Stimulated activated CD4-positive, alpha-beta T cell treated with anti-CD3 and anti-CD28 coated beads, Interleukin-1b, Interleukin-23, amount 100 ng/mL, for 24 hours (primary cell): ENCODE results near the gene IRF6.

Experiments
- DNase-seq, 4 experiments: peaks; one replicate each; pipeline ENCODE4 v3.0.0-alpha.2; 2020; ENCODE audit warnings: low read depth in 4 of 4, low spot score in 1 of 4

IRF6 gene

DNA sequence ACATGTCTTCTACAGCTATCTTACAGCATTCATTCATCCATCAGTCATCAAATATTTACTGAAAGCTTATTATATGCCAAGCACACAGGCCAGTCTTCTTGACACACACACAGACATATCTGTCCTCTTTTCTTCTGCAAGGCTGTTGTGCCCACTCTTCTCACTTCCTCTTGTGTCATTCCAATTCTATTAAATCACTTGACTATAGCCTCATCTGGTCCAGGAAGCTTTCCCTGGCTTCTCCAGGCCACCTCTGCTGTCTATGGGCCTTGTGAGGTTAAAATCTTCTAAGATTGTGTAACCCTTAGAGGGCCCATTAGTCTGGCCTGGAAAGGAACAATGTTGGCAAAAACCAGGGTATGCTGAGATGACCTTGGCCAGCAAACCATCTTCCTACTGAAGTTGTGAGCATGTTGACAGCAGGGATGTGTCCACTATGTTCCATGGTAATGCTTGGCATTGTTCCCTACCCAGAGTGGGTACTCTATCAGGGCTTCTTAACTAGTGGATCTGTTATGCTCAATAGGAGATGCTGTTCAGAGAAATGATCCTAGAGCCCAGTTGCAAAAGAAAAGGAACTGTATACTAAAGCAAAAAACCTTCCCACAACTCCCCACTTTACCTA lies 44.8 kb downstream of the IRF6 start:
- no peak for DNase-seq

DNA sequence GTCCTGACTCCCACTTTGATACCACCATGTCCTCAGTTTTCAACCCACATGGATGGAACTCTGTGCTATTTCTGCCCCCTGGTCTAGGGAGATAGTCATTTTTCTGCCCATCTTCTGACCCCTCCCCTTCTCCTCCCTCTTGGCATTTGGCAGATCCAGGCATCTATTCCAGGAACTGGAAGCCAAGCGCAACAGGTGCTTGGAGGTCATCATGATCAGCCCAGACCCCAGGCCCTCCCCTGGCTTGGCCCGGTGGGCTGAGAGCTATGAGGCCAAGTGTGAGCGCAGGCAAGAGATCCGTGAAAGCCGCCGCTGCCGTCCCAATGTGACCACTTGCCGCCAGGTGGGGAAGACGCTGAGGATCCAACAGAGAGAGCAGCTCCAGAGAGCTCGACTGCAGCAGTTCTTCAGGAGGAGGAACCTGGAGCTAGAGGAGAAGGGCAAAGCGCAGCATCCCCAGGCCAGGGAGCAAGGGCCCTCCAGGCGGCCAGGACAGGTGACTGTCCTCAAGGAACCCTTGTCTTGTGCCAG lies 46.0 kb downstream of the IRF6 start:
- DNase-seq: no peak

DNA sequence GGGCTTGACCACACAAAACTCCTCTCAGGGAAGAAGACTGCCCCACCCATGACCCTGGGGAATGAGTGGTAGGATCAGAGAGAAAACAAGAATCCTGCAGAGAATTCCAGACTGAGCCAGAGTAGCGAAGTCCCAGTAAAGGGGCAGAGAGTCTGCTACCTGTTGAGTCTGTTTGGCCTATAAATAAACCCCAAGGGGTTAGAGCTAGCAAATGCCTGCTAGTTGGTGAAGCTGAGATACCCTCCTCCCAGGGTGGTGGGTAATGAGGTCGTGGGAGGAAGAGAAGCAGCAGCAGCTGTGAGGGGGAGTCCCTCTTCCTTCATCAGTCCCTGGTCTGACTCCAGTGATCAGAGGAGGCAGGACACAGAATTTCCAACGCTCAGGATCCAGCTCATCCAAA lies 47.5 kb downstream of the IRF6 start:
- no peak for DNase-seq

DNA sequence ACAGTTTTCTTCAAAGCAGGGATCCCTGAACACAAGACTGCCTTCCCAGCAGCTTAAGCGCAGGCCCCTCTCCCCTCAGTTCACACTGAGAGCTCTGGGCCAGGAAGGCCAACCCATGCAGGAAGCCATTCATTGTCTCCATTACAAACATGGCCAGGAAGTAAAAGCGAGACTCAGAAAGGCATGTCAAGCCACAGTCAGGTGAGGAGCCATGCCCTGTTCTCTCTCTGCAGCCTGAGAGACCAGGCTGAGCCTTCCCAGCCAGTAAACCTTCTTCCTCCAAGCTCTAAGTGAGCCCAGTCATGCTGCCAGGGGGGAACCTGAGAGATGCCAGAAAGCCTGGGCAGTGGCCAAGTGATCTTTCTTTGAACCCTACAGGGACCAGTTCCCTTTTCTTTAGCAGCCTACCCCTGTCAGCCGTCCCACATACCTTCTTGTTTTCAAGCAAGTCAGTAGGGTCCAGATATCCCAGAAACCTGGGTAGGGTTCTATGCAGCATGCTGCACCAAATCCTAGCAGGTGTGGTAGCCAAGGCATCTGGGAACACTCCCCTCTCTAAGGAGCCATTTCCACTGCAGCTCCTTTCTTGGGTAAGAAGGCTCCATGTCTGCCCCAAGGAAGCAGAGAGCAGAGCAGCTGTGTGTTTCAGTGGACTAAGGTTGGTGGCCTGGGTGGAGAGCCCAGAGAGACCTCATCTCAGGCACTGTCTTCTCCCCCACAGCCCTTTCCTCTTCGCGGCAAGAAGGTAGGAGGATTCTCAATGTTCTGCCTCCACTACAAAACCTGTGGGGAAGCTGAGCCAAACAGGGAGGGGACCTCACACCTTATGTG lies 49.1 kb downstream of the IRF6 start:
- peak in 1 of 4 experiments; percentile 23 for DNase-seq

DNA sequence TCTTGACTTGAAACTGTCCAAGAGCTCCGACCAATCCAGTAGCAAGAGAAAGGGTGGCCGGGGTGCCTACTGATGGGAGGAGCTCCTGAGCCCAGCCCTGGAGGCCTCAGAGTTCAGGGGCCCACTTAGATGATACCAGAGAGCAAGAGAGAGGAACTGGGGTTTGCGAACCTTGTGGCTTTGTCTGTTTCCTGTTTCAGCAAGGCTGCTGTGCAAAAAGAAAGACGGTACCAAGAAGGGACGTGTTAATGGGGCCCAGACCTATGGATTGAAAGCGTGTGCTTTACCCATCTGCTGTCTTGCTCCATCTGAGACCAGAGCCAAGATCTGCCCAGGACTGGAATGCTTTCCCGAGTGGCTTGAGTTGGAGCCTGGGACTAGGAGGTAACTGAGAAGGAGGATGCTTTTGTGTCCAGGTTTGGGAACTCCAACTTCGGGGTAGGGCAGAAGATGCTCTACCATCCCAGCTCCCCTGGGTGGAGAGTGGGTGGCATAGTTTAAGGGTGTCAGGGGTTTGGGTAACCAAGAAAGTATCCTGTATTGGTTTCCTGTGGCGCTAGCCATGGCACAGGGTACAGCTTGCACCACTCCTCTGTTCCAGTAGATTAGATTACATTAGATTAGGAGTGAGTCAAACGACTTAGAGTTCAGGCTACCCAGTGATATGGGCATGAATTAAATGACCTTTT lies 49.9 kb downstream of the IRF6 start, which contains the start of gene TRAF3IP3:
Gene TRAF3IP3 (plus strand): TSS at position 128 of the 689 bp plus-strand sequence. CDS start 3,987 bp downstream, outside the sequence.
- peak; percentile 35 to 69 (median 51) for DNase-seq

DNA sequence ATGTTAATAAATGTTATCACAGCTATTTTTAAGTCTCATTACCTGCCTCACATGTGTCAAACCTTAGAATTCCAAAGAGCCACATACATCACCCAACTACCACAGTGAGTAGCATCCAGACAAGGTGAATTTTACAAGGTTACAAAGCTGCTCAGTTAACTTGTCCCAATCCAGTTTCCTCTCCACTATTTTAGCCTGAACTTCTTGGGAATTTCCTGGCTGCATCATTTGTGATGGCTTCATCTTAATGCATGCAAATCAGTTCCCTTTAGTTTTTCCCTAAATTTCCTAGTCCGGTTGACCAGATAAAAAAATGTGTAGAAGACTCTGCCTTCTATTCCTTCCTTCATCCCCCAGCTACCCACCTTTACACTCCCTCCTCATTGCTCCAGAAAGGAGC lies 50.7 kb downstream of the IRF6 start:
- DNase-seq: no peak

DNA sequence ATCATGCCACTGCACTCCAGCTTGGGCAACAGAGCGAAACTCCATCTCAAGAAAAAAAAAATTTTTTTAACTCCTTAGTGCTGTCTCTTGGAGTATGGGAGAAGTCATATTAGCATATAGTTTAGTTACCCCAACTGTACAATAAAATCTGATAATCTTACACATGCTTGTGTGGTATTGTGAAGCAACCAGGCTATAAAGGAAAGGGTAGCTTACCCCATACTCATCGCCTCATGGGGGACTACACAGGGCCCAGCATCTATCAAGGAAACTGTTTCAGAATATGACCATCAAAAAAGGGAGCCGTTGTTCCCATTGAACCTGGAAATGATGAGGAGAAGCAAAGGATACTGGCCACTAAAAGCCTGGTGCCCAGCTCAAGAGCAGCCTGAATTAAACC lies 53.1 kb downstream of the IRF6 start:
- DNase-seq: no peak

DNA sequence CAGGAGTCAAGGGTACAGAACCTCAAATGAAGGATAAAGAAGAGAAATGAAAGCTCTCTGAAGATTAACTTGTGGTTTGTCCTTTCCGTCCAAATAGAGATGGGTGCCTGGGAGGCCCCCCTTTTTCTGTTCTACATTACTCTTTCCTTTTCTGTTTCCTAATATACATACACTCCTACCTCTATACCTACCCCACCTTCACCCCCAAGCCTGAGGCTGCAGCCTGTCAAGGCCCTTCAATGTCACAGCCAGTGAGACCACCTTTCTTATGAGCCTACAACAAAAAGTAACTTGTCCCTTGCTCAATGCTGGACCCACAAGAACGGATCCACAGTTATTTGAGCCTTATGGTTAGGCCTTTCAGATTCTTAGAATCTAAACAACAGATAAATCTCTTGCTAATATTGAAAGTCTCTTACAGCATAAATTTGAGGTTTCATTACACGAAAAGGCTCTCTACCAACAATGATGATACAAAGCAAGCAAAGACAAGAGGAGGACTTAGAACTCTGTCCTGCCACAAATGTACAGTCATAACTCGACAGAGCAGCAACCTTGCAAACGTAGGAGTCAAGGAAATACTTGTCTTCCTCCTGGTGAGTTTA lies 54.2 kb downstream of the IRF6 start:
- no peak for DNase-seq

DNA sequence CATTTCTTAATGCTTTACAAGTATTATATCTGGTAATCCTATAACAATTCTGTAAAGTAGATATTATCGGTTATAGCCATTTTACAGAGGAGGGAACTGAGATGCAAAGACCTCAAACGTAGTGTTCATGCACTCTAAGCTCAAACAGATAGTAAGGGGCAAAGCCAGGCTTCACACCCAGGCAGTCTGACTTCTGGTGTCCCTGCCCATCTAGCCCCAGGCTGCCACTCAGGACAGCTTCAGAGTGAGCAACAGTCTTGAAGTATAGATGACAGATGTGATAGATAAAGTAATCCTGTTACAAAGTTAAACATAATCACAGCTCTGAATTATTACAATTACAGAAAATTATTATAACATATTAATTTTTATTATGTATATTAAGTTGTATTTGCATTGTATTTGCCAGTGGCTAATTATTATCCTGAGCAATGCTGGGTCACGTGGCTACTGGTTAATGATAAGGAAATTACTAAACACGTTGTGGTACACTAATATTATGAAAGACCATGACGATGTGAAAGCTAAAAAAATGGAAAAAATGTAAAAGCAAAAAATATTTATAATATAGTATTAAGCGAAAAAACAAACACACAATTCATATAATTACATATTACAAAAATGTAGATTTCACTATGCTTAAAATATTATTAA lies 56.1 kb downstream of the IRF6 start:
- no peak for DNase-seq

DNA sequence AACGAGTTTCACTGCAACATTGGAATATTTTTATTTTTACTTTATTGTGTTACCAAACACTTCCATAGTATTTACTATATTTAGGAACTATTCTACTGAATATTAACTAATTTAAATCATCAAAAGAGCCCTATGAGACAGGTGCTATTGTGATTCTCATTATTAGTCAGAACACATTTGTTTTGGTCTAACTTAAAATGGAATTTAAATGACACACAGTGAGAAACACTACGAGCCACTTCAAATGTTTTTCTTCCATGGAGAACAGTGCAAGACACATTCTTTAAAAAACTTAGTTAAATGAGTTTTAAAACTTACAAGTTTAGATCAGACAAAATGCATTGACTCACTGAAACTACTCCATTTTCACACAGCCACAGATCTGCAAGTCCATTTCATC lies 56.7 kb downstream of the IRF6 start:
- no peak for DNase-seq

DNA sequence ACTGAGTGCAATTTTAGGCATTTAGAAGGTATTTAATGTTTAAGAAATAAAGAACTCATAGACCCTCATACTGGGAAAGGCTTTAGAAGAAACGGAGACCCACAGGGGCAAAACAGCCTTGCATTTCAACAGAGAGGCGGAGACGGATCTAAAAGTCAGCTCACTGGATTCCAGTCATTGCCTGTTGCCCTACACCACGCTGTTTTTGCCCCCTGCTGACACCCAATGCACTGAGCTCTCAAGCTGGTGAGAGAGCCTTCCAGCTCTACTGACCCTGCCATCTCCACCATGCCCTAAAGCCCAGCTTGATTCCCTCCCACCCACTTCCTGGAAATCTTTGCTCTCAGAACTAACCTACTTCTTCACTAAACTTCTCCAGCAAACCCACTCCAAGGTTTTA lies 57.3 kb downstream of the IRF6 start:
- DNase-seq: no peak

DNA sequence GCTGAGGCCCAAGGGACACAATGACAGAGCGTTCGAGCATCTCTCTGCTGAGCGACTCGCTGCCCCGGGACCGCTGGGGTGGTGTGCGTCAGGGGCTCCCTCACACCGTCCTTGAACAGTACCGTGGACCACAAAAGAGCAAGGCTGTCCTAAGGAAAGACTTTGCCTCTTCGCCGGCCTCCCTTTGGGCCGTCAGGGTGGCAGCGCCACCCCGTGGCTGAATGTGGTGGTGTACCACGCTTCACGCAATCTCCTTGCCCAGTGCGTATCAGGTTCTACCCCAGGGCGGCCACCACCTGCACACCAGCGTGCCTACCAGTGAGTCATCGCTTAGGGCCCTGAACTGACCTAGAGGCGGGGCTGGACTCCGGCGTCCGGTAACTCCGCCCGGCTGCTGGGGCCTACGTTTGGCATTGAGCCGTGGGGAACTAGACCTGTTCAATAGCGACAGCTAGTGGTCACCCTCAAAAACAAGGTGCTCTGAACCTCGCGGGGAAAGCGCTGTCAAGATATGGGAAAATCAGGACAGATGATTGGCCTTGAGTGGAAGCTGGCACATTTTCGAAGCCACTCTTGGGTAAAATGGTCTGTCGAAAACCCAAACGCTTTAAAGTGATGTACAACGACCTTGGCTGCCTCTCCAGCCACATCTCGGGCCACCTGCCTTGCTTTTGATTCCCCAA lies 58.2 kb downstream of the IRF6 start:
- peak; percentile 70 to 84 (median 80) for DNase-seq

DNA sequence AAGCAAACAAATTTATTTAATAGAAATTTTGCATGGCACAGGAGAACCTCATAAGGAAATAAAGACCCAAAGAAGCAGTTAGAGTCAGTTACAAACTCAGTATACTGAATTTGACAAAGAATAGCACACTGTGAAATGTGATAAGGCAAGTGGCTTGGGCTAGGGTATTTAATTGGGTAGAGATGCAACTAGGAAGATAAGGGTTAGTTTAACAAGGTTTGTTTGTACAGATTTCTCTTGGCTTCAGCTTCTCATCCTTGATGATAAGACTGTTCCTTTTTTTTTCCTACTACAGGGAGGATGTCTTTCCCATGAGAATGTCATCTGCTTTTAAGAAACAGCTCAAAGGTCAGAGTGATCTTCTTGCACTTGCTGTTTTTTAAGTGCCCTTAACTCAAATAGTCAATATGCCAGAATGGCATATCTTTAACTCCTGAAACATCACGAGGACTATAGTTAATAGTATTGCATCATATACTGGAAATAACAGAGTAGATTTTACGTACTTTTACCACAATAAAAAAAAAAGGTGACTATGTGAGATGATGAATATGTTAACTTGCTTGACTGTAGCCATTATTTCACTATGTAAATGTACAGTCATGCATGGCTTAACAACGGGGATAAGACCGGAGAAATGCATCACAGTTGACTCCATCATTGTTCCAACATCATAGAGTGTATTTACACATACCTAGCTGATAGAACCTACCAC lies 59.3 kb downstream of the IRF6 start:
- DNase-seq: no peak

DNA sequence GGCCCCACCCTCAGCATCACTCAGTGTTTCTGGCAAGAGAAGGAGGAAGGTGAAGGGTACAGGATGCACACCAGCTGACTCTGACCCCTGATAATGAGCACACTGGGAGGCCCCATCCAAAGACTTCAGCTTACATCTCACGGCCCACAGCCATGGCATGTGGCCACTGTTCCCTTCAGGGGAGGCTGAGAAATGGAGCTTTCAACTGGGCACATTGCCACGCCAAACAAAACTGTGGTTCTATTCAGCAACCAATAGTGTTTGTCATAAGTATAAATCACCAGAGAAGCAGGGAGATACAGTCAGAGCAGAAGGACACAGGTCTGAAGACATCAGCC lies 62.8 kb downstream of the IRF6 start:
- no peak for DNase-seq

DNA sequence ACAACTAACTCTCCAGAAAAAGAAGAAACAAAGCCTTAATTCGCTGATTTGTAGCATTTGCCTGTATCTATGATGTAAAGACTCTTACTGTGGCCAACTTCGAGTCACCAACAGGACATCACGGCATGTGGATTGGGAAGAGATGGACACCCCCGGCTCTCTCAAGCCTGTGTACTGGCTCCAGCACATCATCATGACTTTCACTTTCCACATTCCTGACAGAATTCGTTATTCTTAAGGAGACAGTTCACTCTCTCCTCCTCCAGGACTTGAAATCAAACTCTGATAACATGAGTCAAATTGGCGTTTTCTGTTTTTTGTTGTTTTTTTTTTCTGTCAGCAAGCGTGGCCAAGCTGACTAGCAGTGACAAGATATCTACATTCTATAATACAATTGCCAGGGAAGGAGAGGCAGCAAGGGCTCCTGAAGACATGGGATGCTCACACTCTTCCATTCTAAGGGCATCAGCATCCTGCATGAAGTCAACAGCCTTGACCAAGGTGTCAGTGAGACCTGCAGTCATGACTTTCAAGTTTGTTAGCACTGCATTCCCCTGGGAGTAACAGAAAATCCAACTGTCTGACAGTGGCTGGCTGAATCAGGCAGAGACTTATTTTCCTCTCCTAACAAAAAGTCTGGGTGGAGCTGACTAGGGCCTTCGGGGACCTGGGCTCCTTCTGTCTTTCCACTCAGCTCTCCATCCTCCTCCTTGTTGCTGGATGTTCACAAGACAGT lies 63.4 kb downstream of the IRF6 start:
- DNase-seq: no peak

DNA sequence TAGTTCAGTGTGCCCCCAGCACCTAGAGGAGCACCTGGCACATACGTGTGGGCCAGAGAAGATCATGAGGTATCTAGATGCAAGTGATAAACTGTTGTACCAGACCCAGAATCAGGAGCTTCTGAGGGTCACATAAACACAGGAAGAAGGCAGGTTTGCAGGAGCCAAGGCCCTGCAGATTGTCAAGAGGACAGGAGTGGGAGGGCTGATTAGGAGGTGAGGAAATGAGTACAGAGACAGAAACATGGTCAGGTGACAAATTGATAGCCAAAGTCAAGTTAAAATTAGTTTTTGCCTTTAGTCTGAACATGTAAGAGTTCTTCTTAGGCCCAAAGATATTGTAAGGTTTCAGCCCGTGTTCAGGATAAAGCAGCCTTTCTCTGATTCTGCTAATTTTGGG lies 64.1 kb downstream of the IRF6 start:
- DNase-seq: no peak

DNA sequence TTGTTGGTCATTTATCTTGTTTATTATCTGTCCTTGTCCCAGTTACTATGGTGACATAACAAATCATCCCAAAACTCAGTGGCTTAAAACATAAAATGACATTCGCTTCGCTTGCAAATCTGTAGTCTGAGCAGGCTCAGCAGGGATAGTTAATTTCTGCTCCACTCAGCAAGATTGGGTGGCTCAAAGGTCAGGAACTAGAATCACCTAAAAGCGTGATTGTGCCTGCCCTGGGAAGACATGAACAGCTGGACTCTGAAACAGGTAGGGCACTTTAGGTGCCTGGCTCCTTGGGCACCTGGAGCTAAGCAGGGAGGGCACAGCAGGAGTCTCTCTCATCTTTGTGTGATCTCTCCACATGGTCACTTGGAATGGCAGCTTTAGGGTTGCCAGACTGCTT lies 64.7 kb downstream of the IRF6 start:
- no peak for DNase-seq

DNA sequence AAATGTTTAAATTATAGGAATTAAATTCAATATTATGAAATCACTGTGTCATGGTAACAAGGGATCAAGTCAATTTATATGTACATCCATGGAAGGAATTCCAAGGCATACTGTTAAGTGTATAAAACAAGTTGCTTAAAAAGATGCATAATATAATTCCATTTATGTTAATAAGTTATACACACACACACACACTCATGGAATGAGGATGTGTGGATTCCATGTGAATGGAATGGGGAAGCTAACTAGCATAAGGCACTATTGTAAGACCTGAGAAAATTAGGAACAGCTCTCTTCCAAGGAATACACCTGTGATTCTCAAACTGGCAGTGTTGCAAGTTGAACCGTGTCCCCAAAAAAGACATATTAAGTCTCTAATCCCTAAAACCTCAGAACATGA lies 67.7 kb downstream of the IRF6 start:
- no peak for DNase-seq

DNA sequence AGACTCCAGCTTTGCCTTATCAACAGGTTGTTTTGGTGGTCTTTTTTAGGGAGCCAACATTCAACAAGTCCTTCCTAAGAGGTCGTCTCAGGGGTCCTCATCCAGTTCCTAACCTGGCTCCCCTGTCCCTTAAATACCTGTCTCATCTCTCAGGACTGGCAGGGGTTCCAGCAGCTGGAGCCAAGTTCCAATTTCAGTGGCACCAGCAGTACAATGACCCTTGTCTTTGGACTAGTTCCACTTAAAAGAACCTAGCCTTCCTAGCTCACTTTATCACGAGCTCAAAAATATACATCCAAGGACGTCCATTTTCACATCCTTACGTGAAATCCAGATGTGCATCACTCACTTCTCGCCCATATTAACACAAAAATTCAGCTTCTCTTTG lies 68.8 kb downstream of the IRF6 start:
- DNase-seq: no peak
